Aorta (tissue), 5 donors: ENCODE results near the gene CD209. TPM values are rescaled to one million over a fixed set of nuclear protein-coding genes. Genes with fewer than 3 reads are reported as not detected.

Experiments
- ATAC-seq: fragments of 200-7000 bp; cut with Tn5 transposase; one replicate; pipeline ENCODE4 v1.9.1; 2022; ENCODE audit warnings: moderate library complexity; ENCODE audit not compliant: low FRiP score
- DNase-seq, 2 donors: peaks; one replicate each; pipeline ENCODE4 v3.0.0-alpha.2; 2020
- H3K27ac ChIP-seq, 2 donors: one replicate each; pipeline ENCODE4 v1.5.1; 2013; ENCODE audit warnings: low read length in 2 of 2, mild to moderate bottlenecking in 2 of 2, moderate library complexity in 2 of 2, control low read depth in 1 of 2, inconsistent platforms in 1 of 2, low read depth in 1 of 2
- H3K27me3 ChIP-seq, 2 donors: one replicate each; pipeline ENCODE4 v1.6.1; 2013; ENCODE audit warnings: control low read depth in 1 of 2, low read length in 1 of 2, mild to moderate bottlenecking in 1 of 2, moderate library complexity in 1 of 2; ENCODE audit not compliant: insufficient read depth in 2 of 2, control insufficient read depth in 1 of 2
- H3K36me3 ChIP-seq, 2 donors: one replicate each; pipeline ENCODE4 v1.6.1; 2013; ENCODE audit warnings: control low read depth in 1 of 2, low read length in 1 of 2, mild to moderate bottlenecking in 1 of 2; ENCODE audit not compliant: insufficient read depth in 2 of 2, control insufficient read depth in 1 of 2
- H3K4me1 ChIP-seq, 2 donors: one replicate each; pipeline ENCODE4 v1.6.1; 2013; ENCODE audit warnings: low read length in 2 of 2, control low read depth in 1 of 2, mild to moderate bottlenecking in 1 of 2, moderate library complexity in 1 of 2; ENCODE audit not compliant: insufficient read depth in 2 of 2, control insufficient read depth in 1 of 2
- H3K4me3 ChIP-seq, 2 donors: one replicate each; pipeline ENCODE4 v1.5.1; 2013; ENCODE audit warnings: low read length in 2 of 2, control low read depth in 1 of 2, mild to moderate bottlenecking in 1 of 2
- H3K9me3 ChIP-seq: one replicate; pipeline ENCODE4 v1.6.1; 2013; ENCODE audit warnings: mild to moderate bottlenecking, low read length; ENCODE audit not compliant: control insufficient read depth
- WGBS, 2 donors: extraction: QIAGEN DNeasy Blood & Tissue Kit; methylation state at CpG; one replicate each; pipeline ENCODE4 v1.1.7; 2013; 5-methylcytosine and 5-hydroxymethylcytosine counted together
- intact Hi-C, 2 donors: fragments of 100-400 bp; cut with DNase I; formaldehyde crosslinking; loops; one replicate each; pipeline versions ENCODE4 v1.14.2 to v1.15.0; 2022
- polyA plus RNA-seq, 2 donors: library from polyadenylated mRNA; stranded (reverse); fragments of 200-250 nt; gene quantifications; one replicate each; pipeline ENCODE4 v1.2.3, GENCODE V29; 2013
- total RNA-seq, 2 donors: library from RNA; stranded (reverse); fragmentation: NEBNext Ultra II Directional; extraction: Animal tissue kit (Norgen Biotek cat#: 25700); gene quantifications; one replicate each; pipeline ENCODE4 v1.2.1, GENCODE V29; 2021
- donor health status: healthy with polysubstance abuse.
- donor health status: Bipolar disorder and iron deficiency.
- donor health status: DM: no; HTN: no; CAD: no.
- donor health status: DM: no; HTN: no; CAD: no.
- donor health status: DM: yes; HTN: yes; CAD: no.

Gene CD209
- total and polyA plus RNA-seq, 4 donors, result 1.0 to 63.9 (median 11.2) TPM

GRCh38 chr19:7690779-7691258 is 56.5 kb downstream of the CD209 start:
- H3K4me3 ChIP-seq, result no peak overlapping the region
- no peak for DNase-seq
- H3K27me3 ChIP-seq, result no peaks in the 10 kb centered on the region
- intact Hi-C loops, result no loop called here
- H3K4me1 ChIP-seq, result no peaks in the 10 kb centered on the region
- H3K36me3 ChIP-seq, result no peaks in the 10 kb centered on the region
- H3K27ac ChIP-seq, result no peak overlapping the region
- ATAC-seq, result no peak
- WGBS, 2 donors, result 80 to 86% methylated on average over 8 of the region's 8 CpGs
- H3K9me3 ChIP-seq, result no peaks in the 10 kb centered on the region

Other genes with a start within 250 kb of the CD209 start
- 10 to 100 TPM; 52.0 to 61.1 TPM for gene ZNF358, start 231.4 kb downstream of the CD209 start, total RNA-seq
- 100 to 1,000 TPM in 1 of 2 donors, 10 to 100 TPM in 1; 49.1 to 119 TPM for gene ZNF358, start 231.4 kb downstream of the CD209 start, polyA plus RNA-seq
- 10 to 100 TPM; 21.2 to 36.0 TPM for gene MCOLN1, start 224.9 kb downstream of the CD209 start, total RNA-seq
- gene MCOLN1, start 224.9 kb downstream of the CD209 start, polyA plus RNA-seq, result 10 to 100 TPM; 14.5 to 34.6 TPM
- gene PNPLA6, start 211.8 kb downstream of the CD209 start, total RNA-seq, result 100 to 1,000 TPM in 1 of 2 donors, 10 to 100 TPM in 1; 90.3 to 136 TPM
- gene PNPLA6, start 211.8 kb downstream of the CD209 start, polyA plus RNA-seq, result 10 to 100 TPM; 25.0 to 92.3 TPM
- not detected for gene CAMSAP3, start 151.7 kb downstream of the CD209 start, total RNA-seq
- gene CAMSAP3, start 151.7 kb downstream of the CD209 start, polyA plus RNA-seq, result 1 to 10 TPM in 1 of 2 donors, under 1 TPM in 1; 0.05 to 5.0 TPM
- 10 to 100 TPM; 25.4 to 34.1 TPM for gene XAB2, start 118.0 kb downstream of the CD209 start, total RNA-seq
- gene XAB2, start 118.0 kb downstream of the CD209 start, polyA plus RNA-seq, result 10 to 100 TPM; 17.0 to 93.8 TPM
- 10 to 100 TPM; 81.2 to 95.7 TPM for gene PET100, start 117.7 kb downstream of the CD209 start, total RNA-seq
- 10 to 100 TPM; 67.6 to 96.4 TPM for gene PET100, start 117.7 kb downstream of the CD209 start, polyA plus RNA-seq
- gene PCP2, start 113.8 kb downstream of the CD209 start, total RNA-seq, result not detected
- gene PCP2, start 113.8 kb downstream of the CD209 start, polyA plus RNA-seq, result not detected
- gene STXBP2, start 110.4 kb downstream of the CD209 start, total RNA-seq, result 10 to 100 TPM; 30.3 to 35.4 TPM
- 10 to 100 TPM; 11.4 to 27.4 TPM for gene STXBP2, start 110.4 kb downstream of the CD209 start, polyA plus RNA-seq
- gene RETN, start 78.5 kb downstream of the CD209 start, total RNA-seq, result not detected
- 1 to 10 TPM in 1 of 2 donors, not detected in 1; 2.6 TPM for gene RETN, start 78.5 kb downstream of the CD209 start, polyA plus RNA-seq
- 1 to 10 TPM in 1 of 2 donors, under 1 TPM in 1; 0.63 to 4.3 TPM for gene MCEMP1, start 70.4 kb downstream of the CD209 start, total RNA-seq
- gene MCEMP1, start 70.4 kb downstream of the CD209 start, polyA plus RNA-seq, result 1 to 10 TPM in 1 of 2 donors, under 1 TPM in 1; 0.10 to 8.3 TPM
- gene TRAPPC5, start 66.7 kb downstream of the CD209 start, total RNA-seq, result 10 to 100 TPM; 54.0 to 60.1 TPM
- gene TRAPPC5, start 66.7 kb downstream of the CD209 start, polyA plus RNA-seq, result 10 to 100 TPM; 26.8 to 79.6 TPM
- 1 to 10 TPM in 1 of 2 donors, under 1 TPM in 1; 0.36 to 2.9 TPM for gene FCER2, start 45.4 kb downstream of the CD209 start, total RNA-seq
- gene FCER2, start 45.4 kb downstream of the CD209 start, polyA plus RNA-seq, result not detected
- 10 to 100 TPM in 1 of 2 donors, 1 to 10 TPM in 1; 2.8 to 26.8 TPM for gene CLEC4G, start 15.4 kb downstream of the CD209 start, total RNA-seq
- 1 to 10 TPM in 1 of 2 donors, not detected in 1; 2.3 TPM for gene CLEC4G, start 15.4 kb downstream of the CD209 start, polyA plus RNA-seq
- not detected for gene CLEC4M, start 15.7 kb upstream of the CD209 start, total RNA-seq
- gene CLEC4M, start 15.7 kb upstream of the CD209 start, polyA plus RNA-seq, result under 1 TPM in 1 of 2 donors, not detected in 1; 0.50 TPM
- gene EVI5L, start 82.7 kb upstream of the CD209 start, total RNA-seq, result 10 to 100 TPM; 13.0 to 13.4 TPM
- 10 to 100 TPM in 1 of 2 donors, 1 to 10 TPM in 1; 4.3 to 11.9 TPM for gene EVI5L, start 82.7 kb upstream of the CD209 start, polyA plus RNA-seq
- gene PRR36, start 126.9 kb upstream of the CD209 start, total RNA-seq, result under 1 TPM in 1 of 2 donors, not detected in 1; 0.09 TPM
- gene PRR36, start 126.9 kb upstream of the CD209 start, polyA plus RNA-seq, result under 1 TPM in 1 of 2 donors, not detected in 1; 0.13 TPM
- under 1 TPM in 1 of 2 donors, not detected in 1; 0.60 TPM for gene LRRC8E, start 141.0 kb upstream of the CD209 start, total RNA-seq
- gene LRRC8E, start 141.0 kb upstream of the CD209 start, polyA plus RNA-seq, result not detected
- gene MAP2K7, start 156.3 kb upstream of the CD209 start, total RNA-seq, result 10 to 100 TPM; 26.6 to 34.3 TPM
- 10 to 100 TPM; 14.7 to 23.3 TPM for gene MAP2K7, start 156.3 kb upstream of the CD209 start, polyA plus RNA-seq
- under 1 TPM in 1 of 2 donors, not detected in 1; 0.84 TPM for gene TGFBR3L, start 167.3 kb upstream of the CD209 start, total RNA-seq
- gene TGFBR3L, start 167.3 kb upstream of the CD209 start, polyA plus RNA-seq, result 1 to 10 TPM in 1 of 2 donors, not detected in 1; 1.5 TPM
- 10 to 100 TPM; 20.0 to 26.6 TPM for gene SNAPC2, start 172.8 kb upstream of the CD209 start, total RNA-seq
- gene SNAPC2, start 172.8 kb upstream of the CD209 start, polyA plus RNA-seq, result 10 to 100 TPM; 12.0 to 22.6 TPM
- gene CTXN1, start 178.6 kb upstream of the CD209 start, total RNA-seq, result 1 to 10 TPM; 1.9 to 2.5 TPM
- gene CTXN1, start 178.6 kb upstream of the CD209 start, polyA plus RNA-seq, result under 1 TPM in 1 of 2 donors, not detected in 1; 0.51 TPM
- 10 to 100 TPM; 44.5 to 53.5 TPM for gene TIMM44, start 196.1 kb upstream of the CD209 start, total RNA-seq
- gene TIMM44, start 196.1 kb upstream of the CD209 start, polyA plus RNA-seq, result 100 to 1,000 TPM in 1 of 2 donors, 10 to 100 TPM in 1; 26.4 to 126 TPM